ENCODE results near the gene RAB6B.
"Not testable (repeated sequence)": the region's sequence is repeated elsewhere in the genome, so short reads cannot be mapped to it uniquely, and the experiment has no call there.

RAB6B gene

DNA sequence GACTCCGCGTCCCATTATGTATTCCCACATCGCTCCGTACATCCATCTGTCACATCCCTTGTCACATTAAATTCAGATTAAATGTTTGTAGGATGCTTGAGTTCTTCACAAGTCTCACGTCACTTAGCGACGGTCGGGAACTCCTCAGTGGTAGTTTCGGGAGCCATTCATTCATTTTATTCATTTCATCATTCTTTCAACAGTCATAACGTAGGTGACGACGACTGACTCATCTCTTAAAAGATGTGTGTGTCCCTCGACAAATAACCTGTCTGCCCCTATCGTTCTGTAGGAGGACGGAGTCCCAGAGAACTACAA is 90.3 kb downstream of the RAB6B start:
- no peak for DNase-seq (ENCODE audit: low read depth)

DNA sequence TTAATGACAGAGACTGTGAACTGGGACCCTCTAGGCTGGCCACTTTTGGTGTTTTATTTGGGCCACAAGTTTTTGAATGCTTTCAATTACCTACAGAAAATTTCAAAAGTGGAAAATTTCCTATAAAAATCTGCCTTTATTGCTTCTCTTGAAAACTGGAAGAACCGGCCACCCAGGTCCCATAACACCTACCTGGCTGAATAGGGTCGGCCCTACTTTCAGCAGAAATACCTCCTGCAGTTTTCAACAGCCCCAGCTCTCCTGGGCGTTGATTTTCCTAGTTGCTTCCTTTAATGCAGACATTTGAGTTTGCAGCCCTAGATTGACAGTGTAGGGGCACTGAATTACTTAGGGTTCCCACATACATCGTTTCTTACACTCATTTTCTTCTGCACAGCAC is 90.8 kb downstream of the RAB6B start:
- DNase-seq (ENCODE audit: low read depth) = no peak

DNA sequence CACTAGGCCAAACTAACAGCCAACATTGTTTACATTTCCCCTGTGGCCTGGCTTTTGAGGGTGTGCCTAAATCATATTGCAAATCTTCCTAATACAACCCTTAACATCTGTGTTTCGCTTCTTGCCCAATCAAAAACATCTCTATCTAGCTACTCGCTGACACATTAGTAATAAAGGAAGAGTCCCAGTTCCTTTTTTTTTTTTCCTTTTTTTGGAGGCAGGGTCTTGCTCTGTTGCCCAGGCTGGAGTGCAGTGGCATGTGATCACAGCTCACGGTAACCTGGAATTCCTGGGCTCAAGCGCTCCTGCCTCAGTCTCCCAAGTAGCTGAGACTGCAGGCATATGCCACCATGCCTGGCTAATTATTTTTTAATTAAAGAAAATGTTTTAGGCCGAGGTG is 92.2 kb downstream of the RAB6B start:
- no peak for DNase-seq (ENCODE audit: low read depth)

DNA sequence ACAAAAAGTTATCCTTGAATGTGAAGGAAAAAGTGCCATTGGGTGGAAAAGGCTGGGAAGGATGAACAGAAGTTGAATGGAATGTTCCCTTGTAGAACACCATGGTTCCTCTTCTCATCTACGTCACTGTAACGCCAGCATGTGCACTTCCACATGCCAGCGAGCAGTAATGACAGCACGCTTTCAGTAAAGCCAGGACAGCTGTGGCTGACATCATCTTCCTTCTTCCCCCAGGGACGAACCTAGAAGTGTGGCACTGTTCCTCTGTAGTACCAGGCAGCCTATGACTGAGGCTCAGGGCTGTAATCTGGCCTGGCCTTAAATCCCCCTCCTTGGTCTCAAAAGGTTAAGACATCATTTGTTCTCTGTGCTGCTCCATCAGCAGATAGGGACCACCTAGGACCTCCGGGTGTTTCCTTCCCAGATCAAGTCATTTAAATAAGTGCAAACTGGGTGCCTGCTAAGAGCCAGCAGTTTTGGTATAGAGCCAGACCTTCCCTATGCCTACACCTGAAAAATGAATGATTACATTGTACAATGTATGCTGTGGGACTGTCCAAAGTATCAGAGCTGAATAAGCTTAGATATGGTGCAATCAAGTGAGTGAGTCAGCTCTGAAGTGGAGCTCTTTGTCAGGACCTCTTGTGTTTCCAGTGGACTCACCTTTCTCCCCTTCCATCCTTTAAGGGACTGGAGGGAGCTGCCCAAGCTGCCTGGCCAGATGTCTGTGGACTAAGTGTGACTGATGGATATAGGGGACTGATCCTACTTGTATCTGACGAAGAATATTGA is 95.7 kb downstream of the RAB6B start:
- DNase-seq (ENCODE audit: low read depth) = no peak

DNA sequence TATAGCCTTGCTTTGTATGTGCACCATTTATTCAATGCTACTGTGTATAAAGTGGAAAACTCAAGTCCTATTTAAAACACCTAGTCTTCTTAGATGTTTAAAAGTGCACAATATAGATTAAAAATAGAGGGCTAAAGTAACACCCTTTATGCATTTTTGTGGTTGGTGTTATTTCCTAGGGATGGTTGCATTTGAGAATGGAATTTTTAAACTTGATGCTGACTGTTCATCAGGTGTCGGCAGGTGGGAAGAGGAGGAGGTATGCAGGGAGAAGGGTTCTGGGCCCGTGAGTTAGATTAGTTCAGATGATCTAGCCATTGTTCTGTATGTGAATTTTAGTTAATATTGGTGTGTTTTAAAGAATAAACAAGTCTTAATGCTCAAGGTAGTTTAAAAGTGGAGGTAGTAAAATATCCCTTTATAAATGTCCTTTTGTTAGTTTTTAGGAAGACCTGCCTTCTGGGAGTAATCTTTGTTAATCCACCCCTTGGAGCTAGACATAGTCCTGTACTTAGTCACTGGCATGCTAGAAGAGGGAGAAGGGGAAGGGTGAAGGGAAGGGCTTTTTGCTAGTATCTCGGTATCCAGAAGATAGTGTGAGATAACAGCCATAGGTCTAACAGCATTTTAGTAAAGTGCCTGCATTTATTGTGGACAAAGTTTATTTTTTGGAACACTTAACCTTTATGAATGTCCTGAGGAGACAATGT is 98.1 kb downstream of the RAB6B start:
- no peak for DNase-seq (ENCODE audit: low read depth)

DNA sequence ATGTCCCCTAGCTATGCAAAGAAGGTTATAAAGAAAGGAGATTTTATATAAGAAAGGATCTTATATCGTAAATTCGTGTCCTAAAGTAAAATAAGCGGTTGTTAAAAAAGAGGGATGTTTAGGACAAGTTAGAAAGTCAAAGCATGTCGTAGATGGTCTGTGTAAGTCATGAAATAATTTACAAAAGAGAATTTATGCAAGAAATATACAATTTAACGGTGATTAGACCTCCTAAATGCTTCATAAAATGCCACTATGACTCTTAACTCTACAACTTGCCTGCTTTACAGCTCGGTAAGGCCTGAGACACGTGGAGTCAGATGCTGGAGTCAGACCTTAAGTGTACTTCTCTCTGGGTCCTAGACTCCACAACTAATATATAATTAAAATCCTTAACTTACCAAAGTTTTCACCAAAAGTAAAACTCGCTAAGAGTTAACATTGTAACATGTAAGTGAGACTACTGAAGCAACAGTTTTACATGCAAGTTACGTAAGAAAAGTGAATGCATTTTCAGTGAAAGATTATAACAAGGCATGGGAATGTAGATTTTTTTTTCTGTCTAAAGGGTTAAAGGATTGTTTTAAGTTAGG is 103.4 kb downstream of the RAB6B start:
- DNase-seq (ENCODE audit: low read depth) = no peak

DNA sequence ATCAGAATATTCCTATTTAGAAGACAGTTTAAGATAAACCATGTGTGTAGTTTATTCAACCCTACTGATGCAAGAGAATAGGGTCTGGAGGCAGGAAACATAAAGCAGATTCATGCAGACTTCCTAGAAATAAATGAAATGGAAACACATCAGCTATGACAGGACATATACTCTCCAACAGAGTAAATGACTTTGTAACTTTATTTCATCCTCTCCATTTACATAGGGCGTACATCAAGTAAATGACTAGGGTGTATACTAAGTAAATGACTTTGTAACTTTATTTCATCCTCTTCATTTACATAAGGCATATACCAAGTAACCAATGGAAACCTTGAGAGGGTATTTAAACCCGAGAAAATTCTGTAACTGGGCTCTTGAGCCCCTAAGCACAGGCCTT is 107.7 kb downstream of the RAB6B start:
- no peak for DNase-seq (ENCODE audit: low read depth)

DNA sequence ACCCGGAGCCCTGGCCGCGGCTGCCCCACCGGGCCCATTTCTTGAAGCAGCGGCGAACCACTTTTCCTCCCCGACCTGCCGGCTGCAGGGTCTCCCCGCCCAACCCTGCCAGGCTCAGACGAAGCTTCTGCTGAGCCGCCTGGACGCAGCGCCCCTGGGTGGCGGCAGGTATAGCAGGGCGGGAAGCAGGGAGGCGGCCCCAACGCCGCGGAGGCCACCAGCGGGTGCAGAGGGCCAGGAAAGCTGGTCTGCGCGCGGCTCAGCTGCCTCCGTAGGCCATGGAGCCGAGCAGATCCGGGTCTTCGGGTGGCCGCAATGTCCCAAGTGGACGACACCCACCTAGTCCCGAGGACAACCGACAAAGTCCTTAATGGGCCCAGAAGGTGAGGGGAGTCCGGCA is 111.9 kb downstream of the RAB6B start:
- DNase-seq (ENCODE audit: low read depth) = no peak

DNA sequence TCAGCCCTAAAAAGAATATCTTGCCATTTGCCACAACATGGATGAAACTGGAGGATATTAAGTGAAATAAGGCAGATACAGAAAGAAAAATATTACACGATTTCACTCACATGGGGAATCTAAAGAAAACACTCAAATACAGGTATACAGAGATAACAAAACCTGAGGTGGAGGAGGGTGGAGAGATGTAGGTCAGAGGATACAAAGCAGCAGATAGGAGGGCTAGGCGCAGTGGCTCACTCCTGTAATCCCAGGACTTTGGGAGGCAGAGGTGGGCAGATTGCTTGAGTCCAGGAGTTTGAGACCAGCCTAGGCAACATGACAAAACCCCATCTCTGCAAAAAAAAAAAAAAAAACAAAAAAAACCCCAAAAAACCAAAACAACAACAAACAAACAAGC is 113.2 kb downstream of the RAB6B start:
- DNase-seq (ENCODE audit: low read depth) = no peak

DNA sequence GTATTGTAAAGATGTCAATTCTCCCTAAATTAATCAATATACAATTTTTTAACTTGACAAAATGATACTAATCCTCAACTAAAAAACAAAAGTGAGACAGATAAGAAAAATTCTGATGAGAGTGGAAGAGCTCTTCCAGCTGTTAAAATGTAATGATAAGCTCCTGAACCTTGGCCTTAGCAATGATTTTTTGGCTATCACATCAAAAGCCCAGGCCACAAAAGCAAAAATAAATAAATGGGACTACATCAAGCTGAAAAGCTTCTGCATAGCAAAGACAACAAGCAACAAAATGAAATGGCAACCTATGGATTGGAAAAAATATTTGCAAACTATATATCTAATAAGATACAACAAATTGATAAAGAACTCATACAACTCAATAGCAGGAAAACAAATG is 114.1 kb downstream of the RAB6B start:
- DNase-seq (ENCODE audit: low read depth) = no peak

DNA sequence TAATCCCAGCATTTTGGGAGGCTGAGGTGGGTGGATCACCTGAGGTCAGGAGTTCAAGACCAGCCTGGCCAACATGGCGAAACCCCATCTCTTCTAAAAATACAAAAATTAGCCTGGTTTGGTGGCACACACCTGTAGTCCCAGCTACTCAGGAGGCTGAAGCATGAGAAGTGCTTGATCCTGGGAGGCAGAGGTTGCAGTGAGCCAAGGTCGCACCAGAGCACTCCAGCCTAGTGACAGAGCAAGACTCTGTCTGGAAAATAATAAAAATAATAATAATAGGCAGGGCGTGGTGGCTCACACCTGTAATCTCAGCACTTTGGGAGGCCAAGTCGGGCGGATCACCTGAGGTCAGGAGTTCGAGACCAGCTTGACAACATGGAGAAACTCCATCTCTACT is 114.9 kb downstream of the RAB6B start:
- DNase-seq (ENCODE audit: low read depth) = not testable (repeated sequence)

DNA sequence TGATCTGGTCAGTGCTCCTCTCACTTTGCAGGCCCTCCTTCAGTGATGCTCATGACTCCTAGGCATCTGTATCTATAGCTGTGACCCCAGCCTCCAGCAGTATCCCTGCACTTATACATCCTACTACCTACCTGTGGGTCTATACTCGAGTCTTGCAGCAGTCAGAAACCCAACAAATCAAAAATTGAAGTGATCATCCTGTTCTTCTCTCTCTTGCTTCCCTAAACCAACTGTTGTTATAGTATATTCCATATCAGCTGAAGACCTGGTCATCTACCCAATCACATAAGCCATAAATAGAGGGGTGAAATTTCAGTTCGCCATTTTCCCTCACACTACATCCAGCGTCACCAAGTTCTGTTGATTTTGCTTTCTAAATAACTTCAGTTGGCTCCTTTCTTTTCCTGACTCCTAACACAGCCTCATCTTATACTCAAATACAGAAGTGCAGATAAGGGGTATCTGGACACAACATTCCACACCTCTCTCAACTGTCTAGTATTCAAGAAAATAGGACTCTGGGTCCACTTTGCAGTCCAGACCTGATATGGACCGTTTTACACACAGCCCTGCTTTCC is 116.0 kb downstream of the RAB6B start:
- no peak for DNase-seq (ENCODE audit: low read depth)

DNA sequence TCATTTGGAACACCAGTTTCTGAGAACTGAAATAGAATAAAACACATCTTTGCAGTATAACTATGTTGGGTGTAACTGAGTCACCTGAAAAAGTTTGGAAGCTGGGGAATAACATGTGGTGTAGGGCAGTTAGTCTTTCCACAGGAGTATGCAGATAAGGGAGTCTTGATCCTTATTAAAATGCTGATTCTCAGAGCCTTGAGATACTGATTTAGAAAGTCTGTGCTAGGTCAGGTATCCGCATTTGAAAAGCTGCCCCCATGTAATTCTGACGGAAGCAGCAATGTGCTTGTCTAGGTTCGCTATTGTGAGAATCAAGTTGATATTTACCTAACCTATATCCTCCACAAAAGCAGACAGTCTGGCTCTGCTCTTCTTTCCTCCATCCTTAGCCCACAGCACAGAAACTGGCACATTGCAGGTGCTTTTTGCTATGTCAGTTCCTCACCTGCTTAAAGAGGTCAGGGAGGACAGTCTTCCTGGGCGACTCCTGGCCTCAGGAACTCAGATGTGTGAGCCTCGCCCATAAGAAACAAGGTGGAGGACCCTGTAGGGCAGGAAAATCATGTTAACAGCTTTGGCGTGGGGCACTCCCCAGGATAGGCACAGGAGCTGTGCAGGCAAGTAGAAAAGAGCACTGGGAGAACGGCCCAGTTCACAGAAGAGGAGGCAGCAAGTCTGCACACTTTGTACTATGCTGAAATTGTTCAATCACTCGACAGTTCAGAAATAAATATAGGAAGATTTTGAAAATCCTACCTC is 117.7 kb downstream of the RAB6B start:
- no peak for DNase-seq (ENCODE audit: low read depth)

DNA sequence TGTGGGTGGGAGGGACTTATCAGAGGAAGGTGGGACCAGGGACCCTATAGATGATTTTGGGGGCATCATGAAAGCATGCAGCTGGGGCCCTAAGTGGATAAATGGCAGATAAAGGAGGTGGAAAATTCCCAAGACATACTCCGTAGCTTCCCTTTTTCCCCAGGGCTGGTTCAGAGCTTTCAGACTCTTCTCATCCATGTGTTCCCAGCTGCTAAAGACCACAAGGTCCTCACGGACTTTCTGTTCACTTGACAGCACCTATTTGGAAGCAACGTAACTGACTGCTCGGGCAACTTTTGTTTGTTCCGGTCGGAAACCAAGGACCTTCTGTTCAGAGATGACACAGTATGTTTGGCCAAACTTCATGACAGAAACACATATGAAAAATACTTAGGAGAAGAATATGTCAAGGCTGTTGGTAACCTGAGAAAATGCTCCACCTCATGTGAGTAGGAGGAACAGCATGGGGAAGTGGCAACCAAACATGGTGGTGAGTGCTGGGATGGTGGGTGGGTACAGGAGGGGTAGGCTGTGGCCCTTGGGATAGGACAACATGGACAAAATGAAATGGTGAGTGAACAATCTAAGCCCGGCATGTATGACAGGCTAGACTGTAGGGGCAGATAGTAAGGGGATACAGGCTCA is 118.8 kb downstream of the RAB6B start:
- DNase-seq (ENCODE audit: low read depth) = no peak

DNA sequence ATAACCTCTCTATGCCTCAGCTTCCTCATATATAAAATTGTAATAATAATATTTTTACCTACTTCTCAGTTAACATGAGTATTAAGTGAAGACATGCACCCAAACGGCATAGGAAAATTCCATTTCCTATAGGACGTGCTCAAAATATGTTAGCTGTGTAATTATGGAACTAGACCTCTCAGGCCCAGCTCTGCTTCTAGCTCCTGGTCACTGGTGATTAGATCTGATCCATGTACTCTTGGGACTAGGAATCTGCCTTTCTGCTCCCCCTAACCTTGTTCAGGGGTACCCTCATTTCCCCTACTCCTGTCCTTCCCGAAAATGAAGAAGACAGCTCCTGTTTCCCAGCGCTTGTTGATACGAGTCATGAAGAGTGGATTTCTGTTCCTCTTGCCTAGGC is 119.8 kb downstream of the RAB6B start:
- DNase-seq (ENCODE audit: low read depth) = no peak

DNA sequence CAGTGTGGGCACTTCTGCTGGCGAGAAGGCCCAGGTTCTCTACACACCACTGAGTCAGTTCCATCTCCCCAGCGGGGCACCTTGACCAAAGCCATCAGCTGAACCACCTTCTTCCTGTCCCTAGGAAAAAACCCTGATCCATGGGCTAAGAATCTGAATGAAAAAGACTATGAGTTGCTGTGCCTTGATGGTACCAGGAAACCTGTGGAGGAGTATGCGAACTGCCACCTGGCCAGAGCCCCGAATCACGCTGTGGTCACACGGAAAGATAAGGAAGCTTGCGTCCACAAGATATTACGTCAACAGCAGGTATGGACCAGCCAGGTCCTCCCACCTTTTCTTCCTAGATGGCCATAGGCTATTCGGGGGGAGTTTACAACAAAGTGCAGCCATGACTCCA is 120.4 kb downstream of the RAB6B start:
- no peak for DNase-seq (ENCODE audit: low read depth)

Data from stimulated activated CD8-positive, alpha-beta memory T cell treated with anti-CD3 and anti-CD28 coated beads, Interleukin-7, amount 100 ng/mL, for 24 hours (primary cell).